ENCODE measurements around the gene MMP3.

MMP3 gene

DNA sequence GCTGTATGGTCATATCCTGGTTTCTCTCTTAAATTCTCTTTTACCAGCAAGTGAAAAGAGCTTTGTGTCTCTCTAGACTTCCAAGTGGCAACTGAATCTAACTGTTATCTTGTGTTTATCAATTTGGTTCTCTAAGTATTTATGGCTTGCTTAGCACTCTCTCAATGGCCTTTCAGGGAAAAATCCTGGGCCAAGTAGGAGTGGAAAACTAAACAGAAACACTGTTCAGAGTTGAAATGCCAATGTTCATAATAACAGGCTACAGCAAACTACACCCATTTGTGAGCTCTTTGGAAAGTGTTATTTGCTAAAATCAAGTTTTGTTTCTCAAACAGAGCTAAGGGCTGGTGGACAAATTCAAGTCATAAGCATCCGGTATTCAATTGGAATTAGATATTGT lies 21.3 kb upstream of the MMP3 start:
- no peaks in the 10 kb centered on the region for H3K27me3 ChIP-seq (ENCODE audit: control insufficient read depth, insufficient read depth, low read length, poor library complexity, severe bottlenecking)
- H3K4me3 ChIP-seq (ENCODE audit: insufficient read depth, low read depth, low read length) = no peak overlapping the region
- H3K9me3 ChIP-seq (ENCODE audit: control insufficient read depth, low read length) = no peaks in the 10 kb centered on the region
- no peaks in the 10 kb centered on the region for H3K4me1 ChIP-seq (ENCODE audit: control insufficient read depth, insufficient read depth, low read length)
- H3K36me3 ChIP-seq (ENCODE audit: control insufficient read depth, insufficient read depth, low read length) = no peaks in the 10 kb centered on the region
- no peak overlapping the region for H3K27ac ChIP-seq (ENCODE audit: insufficient read depth, low read depth, low read length, poor library complexity, severe bottlenecking)
- 100% methylated on average over 1 of the region's 1 CpG; no CpG with 5 or more reads in 1 of the 2 experiments for WGBS, 2 experiments

DNA sequence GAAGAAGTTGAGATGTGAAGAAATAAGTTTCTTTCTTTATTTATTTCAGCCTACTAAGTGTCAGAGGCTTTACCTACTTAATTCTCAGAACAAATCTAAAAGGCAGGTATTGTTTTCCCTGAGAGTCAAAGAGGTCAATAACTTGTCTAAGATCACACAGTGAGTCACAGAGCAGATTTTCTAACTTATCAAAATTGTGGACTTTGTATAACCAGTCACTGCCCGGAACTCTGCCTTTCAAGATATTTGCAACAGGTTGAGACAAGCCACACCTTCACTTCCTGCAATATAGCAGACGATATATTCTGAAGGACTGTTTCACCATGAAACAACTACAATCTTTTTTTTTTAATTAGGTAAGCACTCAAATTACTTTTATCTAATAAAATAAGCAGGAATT lies 10.5 kb upstream of the MMP3 start:
- no peaks in the 10 kb centered on the region for H3K27me3 ChIP-seq (ENCODE audit: control insufficient read depth, insufficient read depth, low read length, poor library complexity, severe bottlenecking)
- H3K27ac ChIP-seq (ENCODE audit: insufficient read depth, low read depth, low read length, poor library complexity, severe bottlenecking) = no peak overlapping the region
- H3K4me1 ChIP-seq (ENCODE audit: control insufficient read depth, insufficient read depth, low read length) = no peaks in the 10 kb centered on the region
- H3K9me3 ChIP-seq (ENCODE audit: control insufficient read depth, low read length) = no peaks in the 10 kb centered on the region
- 87 to 94% methylated on average over 2 of the region's 2 CpGs for WGBS, 2 experiments
- H3K4me3 ChIP-seq (ENCODE audit: insufficient read depth, low read depth, low read length) = no peak overlapping the region
- H3K36me3 ChIP-seq (ENCODE audit: control insufficient read depth, insufficient read depth, low read length) = no peaks in the 10 kb centered on the region

DNA sequence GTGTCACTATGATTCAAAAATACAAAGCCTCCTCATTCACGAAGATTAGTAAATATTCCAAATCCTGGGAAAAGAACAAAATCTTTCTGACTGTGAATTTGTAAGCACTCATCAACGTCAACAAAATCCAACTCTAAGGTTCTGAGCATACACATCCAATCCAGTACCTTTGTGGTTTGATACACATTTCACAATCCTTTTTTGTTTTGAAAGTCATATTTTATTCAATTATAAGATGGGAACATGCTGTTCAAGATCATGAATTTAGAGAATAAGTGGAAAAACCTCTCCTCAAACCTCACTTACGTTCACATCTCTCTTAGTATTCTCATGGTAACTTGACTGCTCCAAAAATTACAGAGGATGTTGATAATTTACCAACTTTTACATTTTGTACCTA lies 9.6 kb upstream of the MMP3 start:
- 92 to 94% methylated on average over 2 to 3 of the region's 3 CpGs for WGBS, 2 experiments
- H3K27ac ChIP-seq (ENCODE audit: insufficient read depth, low read depth, low read length, poor library complexity, severe bottlenecking) = no peak overlapping the region
- no peak overlapping the region for H3K4me3 ChIP-seq (ENCODE audit: insufficient read depth, low read depth, low read length)
- no peaks in the 10 kb centered on the region for H3K27me3 ChIP-seq (ENCODE audit: control insufficient read depth, insufficient read depth, low read length, poor library complexity, severe bottlenecking)
- H3K9me3 ChIP-seq (ENCODE audit: control insufficient read depth, low read length) = no peaks in the 10 kb centered on the region
- H3K4me1 ChIP-seq (ENCODE audit: control insufficient read depth, insufficient read depth, low read length) = no peaks in the 10 kb centered on the region
- no peaks in the 10 kb centered on the region for H3K36me3 ChIP-seq (ENCODE audit: control insufficient read depth, insufficient read depth, low read length)

DNA sequence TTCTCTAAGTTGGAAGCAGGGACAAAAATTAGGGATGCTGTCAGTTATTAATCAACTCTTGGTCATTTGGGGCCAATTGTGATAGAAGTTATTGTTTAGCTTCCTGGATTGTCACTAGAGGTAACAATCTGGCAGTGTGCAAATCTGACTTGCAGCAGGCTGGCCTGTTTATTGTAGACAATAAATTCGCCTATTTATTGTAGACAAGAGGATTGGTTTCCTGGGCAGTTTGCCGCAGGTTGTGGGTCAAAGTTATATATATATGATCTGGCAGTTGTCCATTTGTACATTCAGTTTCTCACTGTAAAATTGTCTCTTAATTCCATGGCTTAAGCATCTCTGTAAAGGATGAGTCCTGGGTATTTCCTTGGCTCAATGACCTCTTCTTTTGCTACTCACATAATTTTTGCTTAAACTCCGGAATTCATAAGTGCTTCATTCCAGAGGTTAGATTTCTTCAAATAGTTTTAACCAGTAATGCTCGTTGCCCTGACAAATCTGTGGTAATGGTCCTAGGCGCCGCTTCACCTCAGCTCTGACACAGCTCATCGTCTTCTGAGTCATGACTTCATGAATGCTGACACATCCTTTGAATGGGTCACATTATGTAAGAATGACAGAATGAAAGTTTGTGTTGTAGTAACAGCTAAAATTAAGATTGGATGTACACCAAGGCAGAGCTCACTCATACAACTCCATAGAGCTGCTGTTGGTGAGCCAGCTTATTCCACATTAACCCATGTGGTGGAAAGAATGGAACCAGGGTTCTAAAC lies 7.8 kb upstream of the MMP3 start:
- no peaks in the 10 kb centered on the region for H3K4me1 ChIP-seq (ENCODE audit: control insufficient read depth, insufficient read depth, low read length)
- no peak overlapping the region for H3K4me3 ChIP-seq (ENCODE audit: insufficient read depth, low read depth, low read length)
- H3K36me3 ChIP-seq (ENCODE audit: control insufficient read depth, insufficient read depth, low read length) = no peaks in the 10 kb centered on the region
- no peaks in the 10 kb centered on the region for H3K27me3 ChIP-seq (ENCODE audit: control insufficient read depth, insufficient read depth, low read length, poor library complexity, severe bottlenecking)
- no peaks in the 10 kb centered on the region for H3K9me3 ChIP-seq (ENCODE audit: control insufficient read depth, low read length)
- H3K27ac ChIP-seq (ENCODE audit: insufficient read depth, low read depth, low read length, poor library complexity, severe bottlenecking) = no peak overlapping the region
- WGBS, 2 experiments = 95 to 96% methylated on average over 7 of the region's 7 CpGs

DNA sequence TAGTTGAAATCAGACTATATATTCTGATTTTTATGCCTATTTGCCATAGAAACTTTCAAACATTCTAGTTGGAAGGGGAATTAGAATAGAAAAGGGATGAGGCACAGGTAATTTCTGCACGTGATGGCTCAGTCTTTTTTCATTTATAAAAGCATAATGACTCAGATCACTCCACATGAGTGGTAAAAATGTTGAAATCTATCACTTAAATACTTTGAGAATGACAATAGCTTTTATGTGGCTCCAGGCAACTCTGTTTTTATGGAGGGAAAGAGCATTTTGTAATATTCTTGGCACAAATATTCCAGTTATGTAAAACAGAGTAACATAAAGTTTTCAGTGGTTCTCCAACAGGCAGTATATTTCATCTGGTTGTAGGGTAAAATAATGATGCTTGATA lies 5.9 kb upstream of the MMP3 start:
- no peak overlapping the region for H3K27ac ChIP-seq (ENCODE audit: insufficient read depth, low read depth, low read length, poor library complexity, severe bottlenecking)
- H3K27me3 ChIP-seq (ENCODE audit: control insufficient read depth, insufficient read depth, low read length, poor library complexity, severe bottlenecking) = no peaks in the 10 kb centered on the region
- H3K4me1 ChIP-seq (ENCODE audit: control insufficient read depth, insufficient read depth, low read length) = no peaks in the 10 kb centered on the region
- H3K36me3 ChIP-seq (ENCODE audit: control insufficient read depth, insufficient read depth, low read length) = no peaks in the 10 kb centered on the region
- no CpG with 5 or more reads among the region's 1 CpG for WGBS, 2 experiments
- no peaks in the 10 kb centered on the region for H3K9me3 ChIP-seq (ENCODE audit: control insufficient read depth, low read length)
- H3K4me3 ChIP-seq (ENCODE audit: insufficient read depth, low read depth, low read length) = no peak overlapping the region

DNA sequence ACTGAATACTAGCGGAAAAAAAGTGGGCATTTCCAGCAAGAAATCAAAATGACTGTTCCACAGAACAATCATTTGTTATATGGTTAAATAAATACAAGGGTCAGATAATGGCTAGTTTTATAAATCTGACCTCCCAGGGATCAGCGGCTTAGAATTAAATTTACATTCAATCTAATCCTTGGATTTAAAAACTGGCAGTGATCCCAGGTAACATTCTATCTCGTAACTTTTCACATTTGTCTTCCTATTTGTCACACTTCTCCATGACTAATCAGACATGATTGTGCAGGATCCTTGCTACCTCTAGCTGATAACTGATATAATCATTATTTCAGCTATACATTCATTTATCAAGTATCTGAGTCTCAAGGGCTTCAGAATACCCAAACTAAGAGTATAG lies 2.9 kb upstream of the MMP3 start:
- H3K27me3 ChIP-seq (ENCODE audit: control insufficient read depth, insufficient read depth, low read length, poor library complexity, severe bottlenecking) = no peaks in the 10 kb centered on the region
- 82 to 87% methylated on average over 3 of the region's 3 CpGs for WGBS, 2 experiments
- H3K4me3 ChIP-seq (ENCODE audit: insufficient read depth, low read depth, low read length) = no peak overlapping the region
- no peaks in the 10 kb centered on the region for H3K9me3 ChIP-seq (ENCODE audit: control insufficient read depth, low read length)
- no peaks in the 10 kb centered on the region for H3K4me1 ChIP-seq (ENCODE audit: control insufficient read depth, insufficient read depth, low read length)
- no peak overlapping the region for H3K27ac ChIP-seq (ENCODE audit: insufficient read depth, low read depth, low read length, poor library complexity, severe bottlenecking)
- H3K36me3 ChIP-seq (ENCODE audit: control insufficient read depth, insufficient read depth, low read length) = no peaks in the 10 kb centered on the region

DNA sequence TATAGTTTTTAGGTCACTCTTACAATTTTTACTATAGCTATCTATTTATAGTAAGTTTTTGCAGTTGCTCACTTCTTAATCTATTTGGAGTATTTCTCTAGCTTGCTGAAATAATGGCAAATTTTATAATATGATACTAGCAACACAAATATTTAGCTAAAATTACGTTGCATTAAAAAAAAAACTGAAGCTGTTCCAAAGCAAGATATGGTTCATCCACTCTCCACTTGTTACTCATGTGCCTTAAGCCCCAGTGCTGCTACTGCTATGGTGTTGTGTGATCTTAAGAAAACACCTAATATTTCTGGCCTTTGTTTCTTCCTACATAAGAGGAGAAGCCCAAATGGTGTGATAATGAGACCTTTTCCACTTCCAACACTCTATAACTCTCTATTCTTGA lies 479 bp downstream of the MMP3 start:
- Histone ChIP-seq H3K36me3 (ENCODE audit: control insufficient read depth, insufficient read depth, low read length) (no peaks in the 10 kb centered on the region), H3K4me3 (ENCODE audit: insufficient read depth, low read depth, low read length) (no peak overlapping the region), H3K27me3 (ENCODE audit: control insufficient read depth, insufficient read depth, low read length, poor library complexity, severe bottlenecking) (no peaks in the 10 kb centered on the region), H3K4me1 (ENCODE audit: control insufficient read depth, insufficient read depth, low read length) (no peaks in the 10 kb centered on the region), H3K27ac (ENCODE audit: insufficient read depth, low read depth, low read length, poor library complexity, severe bottlenecking) (no peak overlapping the region), H3K9me3 (ENCODE audit: control insufficient read depth, low read length) (no peaks in the 10 kb centered on the region)
- 75 to 93% methylated on average over 1 of the region's 1 CpG for WGBS, 2 experiments

DNA sequence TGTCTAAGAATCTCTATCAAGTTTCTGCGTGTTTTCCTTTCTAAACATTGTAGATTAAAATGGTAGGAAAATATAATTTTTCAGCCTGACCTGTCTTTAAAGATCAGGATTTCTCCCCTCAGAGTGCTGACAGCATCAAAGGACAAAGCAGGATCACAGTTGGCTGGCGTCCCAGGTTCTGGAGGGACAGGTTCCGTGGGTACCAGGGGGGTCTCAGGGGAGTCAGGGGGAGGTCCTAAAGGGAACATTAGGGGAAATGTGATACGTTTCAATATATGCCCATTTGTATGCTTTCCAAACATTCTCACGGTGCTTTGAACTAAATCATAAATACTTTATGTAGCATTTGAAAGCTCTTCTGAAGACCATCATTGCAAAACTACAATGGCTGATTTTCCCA lies 3.4 kb downstream of the MMP3 start:
- Histone ChIP-seq H3K27ac (ENCODE audit: insufficient read depth, low read depth, low read length, poor library complexity, severe bottlenecking) (no peak overlapping the region), H3K4me3 (ENCODE audit: insufficient read depth, low read depth, low read length) (no peak overlapping the region), H3K4me1 (ENCODE audit: control insufficient read depth, insufficient read depth, low read length) (peaks cover 14% of the 10 kb centered on the region), H3K36me3 (ENCODE audit: control insufficient read depth, insufficient read depth, low read length) (no peaks in the 10 kb centered on the region), H3K9me3 (ENCODE audit: control insufficient read depth, low read length) (no peaks in the 10 kb centered on the region), H3K27me3 (ENCODE audit: control insufficient read depth, insufficient read depth, low read length, poor library complexity, severe bottlenecking) (no peaks in the 10 kb centered on the region)
- 83 to 93% methylated on average over 4 to 5 of the region's 5 CpGs for WGBS, 2 experiments

DNA sequence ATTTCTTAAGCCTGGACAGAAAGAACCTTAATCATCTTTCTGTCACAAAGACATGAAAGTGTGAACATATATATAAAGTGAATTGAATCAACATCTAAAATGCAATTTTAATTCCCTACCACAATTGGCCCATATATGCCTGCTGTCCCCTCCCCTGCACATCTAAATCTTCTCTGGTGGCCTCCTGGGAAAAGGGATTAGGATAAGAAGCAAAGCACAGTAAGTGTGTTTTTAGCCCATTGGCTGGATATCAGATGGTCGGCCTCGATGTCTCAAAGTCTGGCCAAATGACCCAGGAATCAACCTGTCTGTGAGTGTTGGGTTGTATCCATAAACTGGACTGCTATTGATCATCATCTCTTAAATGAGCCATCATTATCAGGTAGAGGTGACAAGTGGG lies 5.8 kb downstream of the MMP3 start:
- H3K4me1 ChIP-seq (ENCODE audit: control insufficient read depth, insufficient read depth, low read length) = peaks cover 14% of the 10 kb centered on the region
- H3K27me3 ChIP-seq (ENCODE audit: control insufficient read depth, insufficient read depth, low read length, poor library complexity, severe bottlenecking) = no peaks in the 10 kb centered on the region
- no peaks in the 10 kb centered on the region for H3K9me3 ChIP-seq (ENCODE audit: control insufficient read depth, low read length)
- no peak overlapping the region for H3K4me3 ChIP-seq (ENCODE audit: insufficient read depth, low read depth, low read length)
- H3K36me3 ChIP-seq (ENCODE audit: control insufficient read depth, insufficient read depth, low read length) = no peaks in the 10 kb centered on the region
- WGBS, 2 experiments = 89 to 95% methylated on average over 2 of the region's 2 CpGs
- no peak overlapping the region for H3K27ac ChIP-seq (ENCODE audit: insufficient read depth, low read depth, low read length, poor library complexity, severe bottlenecking)

DNA sequence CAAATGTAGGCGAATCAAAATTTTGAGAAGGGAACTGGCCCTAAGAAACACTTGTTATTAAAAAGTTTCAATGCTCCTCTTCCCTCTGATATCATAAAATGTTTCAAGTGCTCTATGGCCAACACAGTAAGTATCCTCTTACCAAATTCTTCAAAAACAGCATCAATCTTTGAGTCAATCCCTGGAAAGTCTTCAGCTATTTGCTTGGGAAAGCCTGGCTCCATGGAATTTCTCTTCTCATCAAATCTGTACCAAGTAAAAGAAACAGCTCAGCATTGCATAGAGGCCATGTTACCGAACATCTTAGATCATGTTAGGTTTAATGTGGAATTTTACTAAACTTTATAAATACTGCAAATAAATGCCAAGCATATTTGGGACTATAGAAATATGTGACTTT lies 6.3 kb downstream of the MMP3 start:
- Histone ChIP-seq H3K27me3 (ENCODE audit: control insufficient read depth, insufficient read depth, low read length, poor library complexity, severe bottlenecking) (no peaks in the 10 kb centered on the region), H3K4me3 (ENCODE audit: insufficient read depth, low read depth, low read length) (no peak overlapping the region), H3K36me3 (ENCODE audit: control insufficient read depth, insufficient read depth, low read length) (no peaks in the 10 kb centered on the region), H3K9me3 (ENCODE audit: control insufficient read depth, low read length) (no peaks in the 10 kb centered on the region), H3K27ac (ENCODE audit: insufficient read depth, low read depth, low read length, poor library complexity, severe bottlenecking) (no peak overlapping the region), H3K4me1 (ENCODE audit: control insufficient read depth, insufficient read depth, low read length) (peaks cover 14% of the 10 kb centered on the region)
- WGBS, 2 experiments = 92 to 100% methylated on average over 1 to 2 of the region's 2 CpGs
